H4 (cell line): ENCODE data around the gene STPG4. TPM values are rescaled to one million over a fixed set of nuclear protein-coding genes. Genes with fewer than 3 reads are reported as not detected.

Source experiments
- DNase-seq: peaks from one replicate; pipeline ENCODE4 v3.0.0-alpha.2; 2015; ENCODE audit warnings: low spot score
- total RNA-seq: library from RNA; depleted of rRNA; stranded (reverse); fragments of >200 nt; shearing (Covaris generic); gene quantifications from 2 replicates; pipeline ENCODE4 v1.2.3, GENCODE V29; 2014

STPG4 gene
- total RNA-seq, 1 experiment from 2014 or later = not detected

DNA sequence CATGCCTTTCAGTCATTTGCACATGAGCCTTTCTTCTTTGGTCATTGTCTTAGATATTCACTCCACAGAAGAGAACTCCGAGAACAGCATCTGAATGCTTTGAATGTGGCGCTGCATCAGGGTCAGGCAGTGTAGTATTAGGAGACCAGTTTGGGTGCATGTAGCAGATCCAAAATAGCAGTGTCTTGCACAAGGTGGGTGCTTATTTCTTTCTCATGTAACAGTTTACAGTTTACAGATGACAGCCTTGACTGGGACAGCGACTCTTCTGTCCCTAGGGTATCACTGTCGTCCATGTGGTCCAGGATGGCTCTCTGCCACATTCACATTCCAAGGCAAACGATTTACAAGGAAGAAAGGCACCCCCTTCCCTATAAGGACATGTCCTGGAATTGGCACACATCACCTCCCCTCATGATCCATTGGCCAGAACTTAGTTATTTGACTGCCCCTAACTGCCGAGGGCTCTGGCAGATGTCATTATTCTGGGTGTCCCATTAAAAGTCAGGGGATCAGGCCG is 101.0 kb downstream of the STPG4 start:
- no peak for DNase-seq

DNA sequence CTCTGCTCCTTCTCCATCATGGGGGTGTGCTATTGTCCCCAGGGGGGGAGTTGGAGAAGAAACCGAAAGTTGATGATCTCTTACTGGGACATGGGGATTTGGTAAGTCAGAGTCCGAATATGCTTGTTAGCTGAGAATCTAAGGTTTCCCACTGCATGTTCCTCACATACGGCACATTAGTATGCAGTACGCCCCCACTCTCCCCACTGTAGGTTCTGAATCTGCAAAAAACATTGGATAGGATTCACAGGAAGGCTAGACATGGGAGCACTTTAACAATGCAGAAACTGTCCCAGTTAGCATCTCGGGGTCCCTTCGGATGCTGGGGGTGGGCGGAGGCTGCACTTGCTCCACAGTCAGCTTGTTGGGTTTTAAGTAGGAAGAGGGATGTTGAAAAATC is 102.3 kb downstream of the STPG4 start:
- DNase-seq = no peak

- no peak for DNase-seq
Measured at GRCh38 chr2:47051562-47051961, 103.5 kb downstream of the STPG4 start.

GRCh38 chr2:47050762-47051161 is 104.3 kb downstream of the STPG4 start:
- no peak for DNase-seq

- no peak for DNase-seq
Measured at GRCh38 chr2:47050021-47050760, 104.9 kb downstream of the STPG4 start.

- no peak for DNase-seq
Measured at GRCh38 chr2:47049502-47049901, 105.6 kb downstream of the STPG4 start.

DNA sequence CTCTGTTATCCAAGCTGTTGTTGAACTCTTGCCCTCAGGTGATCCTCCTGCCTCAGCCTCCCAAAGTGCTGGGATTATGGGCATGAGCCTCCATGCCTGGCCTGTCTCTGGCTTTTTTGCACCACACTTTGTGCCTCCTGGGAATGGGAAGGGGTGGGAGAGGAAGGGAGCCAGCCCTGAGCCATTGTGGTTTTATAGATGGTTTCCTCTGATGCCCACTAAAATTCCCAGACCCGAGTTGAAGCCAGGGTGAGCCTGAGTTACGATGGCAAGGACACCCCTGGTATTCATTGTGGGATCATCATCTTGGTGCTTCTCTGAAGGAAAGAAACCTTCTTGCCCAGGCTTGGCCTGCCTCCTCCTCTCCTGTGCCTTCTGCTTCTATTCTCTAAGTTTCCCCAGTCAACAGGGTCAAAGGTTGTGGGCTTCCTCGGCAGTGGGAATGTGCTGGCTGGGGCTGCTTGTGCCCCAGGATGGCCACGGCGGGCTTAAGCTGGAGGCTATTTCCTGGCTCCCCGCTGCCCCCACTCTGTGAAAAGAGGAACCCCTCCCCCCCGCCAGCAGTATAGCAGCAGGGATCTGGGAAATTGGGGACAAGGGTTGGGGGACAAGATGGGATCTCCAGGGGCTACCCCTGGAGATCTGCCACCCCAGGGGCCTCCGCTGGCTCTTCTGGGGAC is 106.2 kb downstream of the STPG4 start:
- DNase-seq = no peak

DNA sequence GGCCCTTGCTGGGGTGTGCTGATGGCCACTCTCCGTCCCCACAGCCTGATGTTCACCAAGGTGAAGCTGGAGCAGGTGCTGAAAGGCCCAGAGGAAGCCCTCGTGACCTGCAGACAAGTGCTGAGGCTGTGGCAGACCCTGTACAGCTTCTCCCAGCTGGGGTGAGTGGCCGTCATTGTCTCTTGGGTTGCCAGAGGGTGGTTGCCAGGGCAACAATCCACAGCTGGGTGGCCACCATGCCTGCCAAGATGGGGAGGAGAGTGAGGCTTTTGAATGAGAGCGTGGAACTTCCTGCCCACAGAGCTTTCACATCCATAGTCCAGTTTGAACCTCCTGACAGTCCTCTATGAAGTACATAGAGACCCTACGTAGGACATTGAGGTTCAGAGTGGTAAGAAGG is 108.8 kb downstream of the STPG4 start:
- no peak for DNase-seq

- DNase-seq = no peak
Measured at GRCh38 chr2:47043891-47044239, 111.2 kb downstream of the STPG4 start.

DNA sequence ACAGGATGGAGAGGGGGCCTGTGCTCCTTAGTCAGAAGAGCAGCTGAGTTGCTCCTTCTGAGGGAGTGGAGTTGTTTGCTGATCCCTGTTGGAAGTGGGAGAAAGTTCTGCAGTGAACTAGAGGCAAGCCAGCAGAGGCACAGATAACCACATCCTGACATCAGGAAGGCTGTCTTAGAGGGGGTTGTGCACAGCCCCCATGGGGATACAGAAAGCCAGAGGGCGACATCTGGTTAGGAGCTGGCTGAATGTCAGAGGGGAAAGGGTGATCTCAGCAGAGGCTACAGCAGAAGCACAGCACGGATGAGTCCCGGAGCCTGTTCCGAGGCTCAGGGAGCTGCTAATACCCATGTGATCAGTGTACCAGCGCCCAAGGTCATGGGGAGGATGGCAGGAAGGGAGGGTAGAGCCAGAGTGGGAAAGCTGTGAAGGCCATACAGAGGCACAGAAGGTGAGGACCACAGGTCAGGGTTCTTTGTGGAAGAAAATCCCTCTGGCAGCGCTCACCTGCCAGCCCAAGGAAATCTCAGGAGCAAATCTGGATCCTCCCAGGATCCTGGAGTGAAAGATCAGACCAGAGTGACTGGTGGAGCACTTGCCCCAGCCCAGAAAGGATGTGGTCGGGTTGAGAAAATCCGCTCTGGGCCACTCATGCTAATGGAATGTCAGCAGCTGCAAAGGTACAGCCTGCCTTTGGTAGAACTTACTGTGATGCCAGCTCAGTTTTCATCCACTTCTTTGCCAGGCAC is 111.8 kb downstream of the STPG4 start:
- peak; percentile 96 for DNase-seq

DNA sequence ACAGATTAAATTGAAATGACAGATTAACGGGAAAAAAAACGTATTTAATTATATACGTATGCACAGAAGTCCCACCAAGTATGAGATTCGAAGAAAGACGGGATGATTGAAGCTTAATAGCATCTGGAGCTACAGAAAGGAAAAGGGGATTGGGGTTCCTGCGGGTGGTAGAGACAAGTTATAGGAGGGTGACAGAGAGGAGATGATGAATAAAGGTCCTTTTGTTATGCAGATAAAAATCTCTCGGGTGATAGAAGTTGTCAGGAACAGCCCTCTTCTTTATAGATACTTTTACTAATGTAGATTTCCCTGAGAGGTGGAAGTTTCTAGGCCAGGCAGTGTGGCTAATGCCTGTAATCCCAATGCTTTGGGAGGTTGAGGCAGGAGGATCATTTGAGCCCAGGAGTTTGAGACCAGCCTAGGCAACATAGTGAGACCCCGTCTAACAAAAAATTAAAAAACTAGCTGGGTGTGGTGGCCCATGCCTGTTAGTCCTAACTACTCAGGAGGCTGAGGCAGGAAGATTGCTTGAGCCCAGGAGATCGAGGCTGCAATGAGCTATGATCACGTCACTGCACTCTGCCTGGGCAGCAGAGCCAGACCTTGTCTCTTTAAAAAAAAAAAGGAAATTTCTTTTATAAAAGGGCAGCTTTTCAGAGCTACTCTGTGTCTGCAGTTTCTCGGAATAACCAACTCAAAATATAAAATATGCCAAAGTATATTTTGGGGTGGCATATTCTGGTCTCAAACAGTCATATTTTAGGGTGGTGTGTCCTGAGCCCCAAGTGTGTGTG is 113.0 kb downstream of the STPG4 start:
- DNase-seq = no peak

DNA sequence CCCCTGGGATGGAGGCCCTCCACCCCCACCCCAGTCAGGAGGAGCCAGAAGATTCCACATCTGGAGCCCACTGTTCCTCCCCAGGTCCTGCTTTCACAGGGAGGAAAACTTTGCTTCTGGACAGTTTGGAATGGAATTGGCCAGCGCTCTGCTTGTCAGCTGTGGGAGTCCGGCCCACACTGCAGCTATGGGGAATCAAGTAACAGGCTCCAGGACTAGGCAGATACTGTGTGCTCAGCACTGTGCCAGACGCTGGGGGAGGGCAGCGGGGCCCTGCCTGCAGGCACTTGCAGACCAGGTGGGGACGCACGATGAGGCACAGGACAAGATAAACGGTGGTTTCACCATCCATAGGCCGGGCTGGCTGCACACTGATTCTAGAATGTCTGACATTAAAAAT is 114.0 kb downstream of the STPG4 start:
- DNase-seq = no peak

GRCh38 chr2:47040651-47041050 is 114.5 kb downstream of the STPG4 start:
- DNase-seq = no peak

DNA sequence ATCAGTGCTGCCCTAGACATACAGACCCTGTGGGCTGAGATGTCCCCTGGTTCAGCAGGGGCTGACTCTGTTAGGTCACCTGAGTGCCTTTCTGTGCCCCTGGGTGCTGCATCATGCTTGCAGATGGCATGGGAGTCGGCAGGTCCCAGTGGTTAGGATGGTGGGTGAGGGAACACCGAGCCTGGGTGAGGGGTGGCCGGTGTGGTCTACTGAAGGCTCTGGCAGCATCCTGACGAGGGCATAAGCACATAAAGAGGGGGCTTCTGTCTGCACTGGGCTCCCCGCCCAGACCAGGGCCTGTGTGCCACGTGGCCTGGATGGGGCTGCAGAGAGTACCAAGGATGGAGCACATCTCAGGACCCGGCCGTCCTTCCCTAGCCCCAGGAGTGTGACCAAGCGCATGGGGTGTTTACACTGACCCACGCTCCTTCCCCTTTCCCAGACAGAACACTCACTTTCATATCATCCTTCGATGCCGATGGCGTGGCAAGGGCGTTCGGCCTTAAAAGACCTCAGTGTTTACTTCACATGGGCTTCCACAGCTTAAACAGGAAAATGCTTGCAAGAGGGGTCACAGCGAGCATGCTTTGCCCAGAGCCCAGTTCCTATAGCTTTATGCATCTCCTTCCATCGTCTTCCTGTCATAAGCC is 115.1 kb downstream of the STPG4 start:
- no peak for DNase-seq

DNA sequence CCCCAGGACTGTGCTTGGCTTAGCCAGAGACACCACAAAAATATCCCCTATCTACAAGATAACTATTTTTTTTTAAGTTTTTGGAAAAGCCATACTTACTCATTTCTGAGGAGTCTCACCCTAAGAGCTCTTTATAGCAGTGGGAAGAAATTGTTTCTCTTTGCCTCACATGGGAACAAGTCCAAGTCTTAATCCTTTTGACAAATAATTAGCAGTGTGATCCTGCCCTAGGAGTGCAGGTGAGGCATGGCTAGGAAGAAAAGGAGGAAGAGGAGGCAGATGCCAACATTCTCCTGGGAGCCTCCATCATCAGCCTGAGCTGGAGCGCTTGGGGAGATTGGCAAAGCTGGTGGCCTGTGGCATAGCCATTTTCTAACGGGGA is 115.6 kb downstream of the STPG4 start:
- DNase-seq = no peak

- DNase-seq = no peak
Measured at GRCh38 chr2:47038656-47039488, 116.2 kb downstream of the STPG4 start.

- no peak for DNase-seq
Measured at GRCh38 chr2:47037678-47038077, 117.4 kb downstream of the STPG4 start.
